HL-60 (cell line): ENCODE measurements around the gene FAM120A.

Source experiments
- DNase-seq, 2 experiments: peaks; one replicate each; pipeline ENCODE4 v3.0.0-alpha.2; 2010 to 2020; ENCODE audit warnings: low read depth in 1 of 2, low spot score in 1 of 2
- H3K27ac ChIP-seq: fragments of 250-450 bp; sonication (Bioruptor Pico); replicated peaks from 2 replicates; pipeline ENCODE4 v1.5.1; 2020; ENCODE audit warnings: mild to moderate bottlenecking, moderate library complexity
- H3K27me3 ChIP-seq: fragments of 250-450 bp; sonication (Bioruptor Pico); 2 replicates; pipeline ENCODE4 v1.5.1; 2021; ENCODE audit warnings: mild to moderate bottlenecking, moderate library complexity; ENCODE audit not compliant: insufficient read depth, poor library complexity, severe bottlenecking
- H3K4me3 ChIP-seq: replicated peaks from 2 replicates; pipeline ENCODE4 v1.5.1; 2011; ENCODE audit warnings: mild to moderate bottlenecking, control low read depth, low read length; ENCODE audit not compliant: insufficient read depth
- CTCF ChIP-seq: IDR thresholded peaks from one replicate; pipeline ENCODE4 v1.5.1; 2011; ENCODE audit warnings: low read length, control low read depth, inconsistent platforms; ENCODE audit not compliant: insufficient read depth
- GABPA ChIP-seq: IDR thresholded peaks from 2 replicates; pipeline ENCODE4 v1.6.1; 2012; ENCODE audit warnings: low read depth
- POLR2AphosphoS5 ChIP-seq: IDR thresholded peaks from 2 replicates; pipeline ENCODE4 v1.6.1; 2012; ENCODE audit warnings: low read depth
- REST ChIP-seq: IDR thresholded peaks from 2 replicates; pipeline ENCODE4 v1.6.1; 2012; ENCODE audit warnings: low read depth; ENCODE audit not compliant: insufficient replicate concordance
- SPI1 ChIP-seq: IDR thresholded peaks from 2 replicates; pipeline ENCODE4 v1.6.1; 2012; ENCODE audit warnings: low read depth, mild to moderate bottlenecking, borderline replicate concordance

Gene FAM120A

GRCh38 chr9:93557366-93558137, 106.1 kb downstream of the FAM120A start:
- DNase-seq: no peak
- H3K4me3 ChIP-seq: no peak overlapping the region
- no peak overlapping the region for H3K27ac ChIP-seq
- no peaks in the 10 kb centered on the region for H3K27me3 ChIP-seq
- TF ChIP-seq REST (no peak), GABPA (no peak), POLR2AphosphoS5 (no peak), SPI1 (no peak), CTCF (no peak)

- H3K27ac ChIP-seq: no peak overlapping the region
- H3K4me3 ChIP-seq: no peak overlapping the region
- no peak for DNase-seq
- no peaks in the 10 kb centered on the region for H3K27me3 ChIP-seq
- no peak for TF ChIP-seq POLR2AphosphoS5
- TF ChIP-seq REST: no peak
- TF ChIP-seq GABPA: no peak
- TF ChIP-seq CTCF: no peak
- no peak for TF ChIP-seq SPI1
Observed at GRCh38 chr9:93558503-93558902, 107.0 kb downstream of the FAM120A start.

GRCh38 chr9:93560991-93561390, 109.5 kb downstream of the FAM120A start:
- no peak for DNase-seq
- no peak overlapping the region for H3K4me3 ChIP-seq
- H3K27me3 ChIP-seq: no peaks in the 10 kb centered on the region
- H3K27ac ChIP-seq: no peak overlapping the region
- TF ChIP-seq SPI1 (no peak), CTCF (no peak), GABPA (no peak), REST (no peak), POLR2AphosphoS5 (no peak)
